ENCODE measurements around the gene DST.

The DST gene

GRCh38 chr6:56642366-56643261 is at the start of gene DST:
Gene DST, minus strand, starts transcription at chr6:56642889.
- no peak for DNase-seq (ENCODE audit: low spot score)

GRCh38 chr6:56691814-56692213 is 49.1 kb upstream of the DST start:
- DNase-seq (ENCODE audit: low spot score) = no peak

- no peak for DNase-seq (ENCODE audit: low spot score)
Observed at GRCh38 chr6:56691286-56691595, 48.6 kb upstream of the DST start.

- DNase-seq (ENCODE audit: low spot score) = no peak
Observed at GRCh38 chr6:56690519-56691285, 48.0 kb upstream of the DST start.

- no peak for DNase-seq (ENCODE audit: low spot score)
Observed at GRCh38 chr6:56689663-56690062, 47.0 kb upstream of the DST start.

- DNase-seq (ENCODE audit: low spot score) = no peak
Observed at GRCh38 chr6:56689114-56689513, 46.4 kb upstream of the DST start.

GRCh38 chr6:56688521-56688920 is 45.8 kb upstream of the DST start:
- DNase-seq (ENCODE audit: low spot score) = no peak

- no peak for DNase-seq (ENCODE audit: low spot score)
Observed at GRCh38 chr6:56687551-56687950, 44.9 kb upstream of the DST start.

GRCh38 chr6:56686429-56686828 is 43.7 kb upstream of the DST start:
- DNase-seq (ENCODE audit: low spot score) = no peak

GRCh38 chr6:56685994-56686393 is 43.3 kb upstream of the DST start:
- no peak for DNase-seq (ENCODE audit: low spot score)

- no peak for DNase-seq (ENCODE audit: low spot score)
Observed at GRCh38 chr6:56685102-56685733, 42.5 kb upstream of the DST start.

GRCh38 chr6:56684342-56685101 is 41.8 kb upstream of the DST start:
- DNase-seq (ENCODE audit: low spot score) = no peak

GRCh38 chr6:56683882-56684281 is 41.2 kb upstream of the DST start:
- DNase-seq (ENCODE audit: low spot score) = no peak

GRCh38 chr6:56682635-56683034 is 39.9 kb upstream of the DST start:
- no peak for DNase-seq (ENCODE audit: low spot score)

- DNase-seq (ENCODE audit: low spot score) = no peak
Observed at GRCh38 chr6:56677559-56677958, 34.9 kb upstream of the DST start.

- DNase-seq (ENCODE audit: low spot score) = no peak
Observed at GRCh38 chr6:56671651-56672461, 29.2 kb upstream of the DST start.

GRCh38 chr6:56671160-56671559 is 28.5 kb upstream of the DST start:
- no peak for DNase-seq (ENCODE audit: low spot score)

GRCh38 chr6:56669041-56669440 is 26.4 kb upstream of the DST start:
- no peak for DNase-seq (ENCODE audit: low spot score)

- DNase-seq (ENCODE audit: low spot score) = no peak
Observed at GRCh38 chr6:56668158-56668557, 25.5 kb upstream of the DST start.

- DNase-seq (ENCODE audit: low spot score) = no peak
Observed at GRCh38 chr6:56667336-56667735, 24.6 kb upstream of the DST start.

- no peak for DNase-seq (ENCODE audit: low spot score)
Observed at GRCh38 chr6:56664029-56664428, 21.3 kb upstream of the DST start.
